ENCODE measurements around the gene MAPK8. TPM values are rescaled to one million over a fixed set of nuclear protein-coding genes. Genes with fewer than 3 reads are reported as not detected.

Gene MAPK8
- total RNA-seq, 4 donors from 2014 or later: 29.7 to 126 (median 67.8) TPM

DNA sequence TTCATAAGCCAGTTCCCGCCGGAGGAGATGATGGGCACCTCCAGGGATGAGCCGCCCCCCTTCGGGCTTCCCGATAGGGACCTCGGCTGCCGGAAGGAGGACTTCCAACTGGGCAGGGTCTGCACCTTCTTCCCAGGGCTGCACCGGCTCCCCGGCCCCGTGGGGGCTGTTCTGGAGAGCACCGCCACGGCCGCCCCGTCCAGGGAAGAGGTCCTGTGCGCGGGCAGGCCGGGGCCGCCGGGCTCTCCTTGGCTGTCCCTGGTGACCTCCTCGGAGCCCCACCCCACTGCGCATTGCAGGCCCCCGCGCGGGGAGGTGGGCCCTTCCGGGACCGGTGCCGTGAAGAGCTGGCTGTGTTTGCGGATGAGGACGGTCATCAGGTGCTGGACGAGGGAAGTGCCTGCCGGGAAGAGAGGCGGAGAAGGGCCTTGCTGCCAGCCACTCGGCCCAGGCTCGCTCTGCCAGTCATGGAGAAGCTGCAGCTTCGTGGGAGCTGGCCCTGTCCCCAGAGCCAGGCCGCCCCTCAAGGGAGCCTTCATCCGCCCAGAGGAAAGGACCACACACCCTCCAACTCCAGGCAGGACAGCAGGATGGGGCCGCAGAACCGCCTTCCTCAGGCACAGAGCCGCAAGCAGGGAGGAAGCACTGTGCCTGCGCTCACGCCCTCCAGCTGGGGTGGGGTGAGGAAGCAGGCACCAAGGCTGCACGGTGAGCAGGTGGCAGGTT is 144.4 kb downstream of the MAPK8 start:
- H3K4me3 ChIP-seq: no peak overlapping the region
- no peaks in the 10 kb centered on the region for H3K27me3 ChIP-seq
- DNase-seq: no peak
- no peaks in the 10 kb centered on the region for H3K36me3 ChIP-seq
- H3K4me1 ChIP-seq: no peaks in the 10 kb centered on the region
- in situ Hi-C loops (cut with MboI; ENCODE audit: low pct_ligation_motif_present in 1 of 4, low pct_unique_long_range_greater_than_20kb in 1 of 4, low sequenced_read_pairs in 3 of 4) (no loop called here), intact Hi-C loops (cut with DNase I; ENCODE audit: low total_unique reads) (no loop called here)
- H3K27ac ChIP-seq: no peak overlapping the region
- 91 to 100% methylated on average over 1 to 31 of the region's 43 CpGs for WGBS, 2 donors (ENCODE audit: low coverage in 1 of 2)
- TF ChIP-seq EP300 (IDR thresholded peaks at IDR 0.05; ENCODE audit: low read depth) (no peak), POLR2AphosphoS5 (IDR thresholded peaks at IDR 0.05) (no peak), POLR2A (IDR thresholded peaks at IDR 0.05) (no peak), CTCF (IDR thresholded peaks at IDR 0.05) (no peak)
- H3K9me3 ChIP-seq: no peaks in the 10 kb centered on the region

DNA sequence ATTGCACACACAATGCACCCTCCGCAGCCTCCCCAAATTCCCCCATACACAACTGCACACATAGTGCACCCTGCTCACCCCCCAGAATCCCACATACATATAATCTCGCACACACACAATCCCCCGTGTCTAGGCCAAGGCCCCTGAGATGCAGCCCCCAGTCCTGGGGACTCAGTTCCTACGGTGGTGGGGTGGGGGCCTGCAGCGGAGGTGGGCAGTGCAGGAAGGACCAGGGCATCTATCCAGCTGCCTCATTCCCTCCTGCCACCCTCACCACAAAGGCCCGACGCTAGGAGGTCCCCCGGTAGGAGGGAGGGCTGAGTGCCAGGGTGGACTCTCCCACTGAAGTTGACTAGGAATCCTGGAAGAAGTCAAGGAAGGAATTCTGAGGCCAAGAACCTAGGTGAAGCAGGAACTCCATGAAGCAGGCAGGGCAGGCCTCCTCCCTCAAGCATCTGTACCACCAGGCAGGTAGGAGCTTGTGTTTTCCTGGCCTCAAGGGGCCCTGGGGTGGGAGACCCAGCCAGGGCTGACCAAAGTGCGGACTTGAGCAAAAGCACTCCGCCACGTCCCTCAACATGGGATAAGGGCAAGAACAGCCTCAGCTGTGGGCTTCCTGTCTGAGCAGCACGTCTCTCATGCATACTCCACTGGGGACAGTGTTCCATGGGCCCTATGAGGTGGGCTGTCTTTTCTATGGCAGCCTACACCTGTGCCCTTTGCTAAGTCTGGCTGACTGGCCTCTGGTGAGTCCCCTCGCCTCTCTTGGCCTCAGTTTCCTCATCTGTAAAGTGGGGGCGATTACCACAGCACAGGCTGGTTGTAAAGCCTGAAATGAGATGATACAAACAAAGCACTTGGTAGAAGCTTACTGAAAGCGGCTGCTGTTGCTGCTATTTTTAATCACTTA is 145.7 kb downstream of the MAPK8 start:
- intact Hi-C loops (cut with DNase I; ENCODE audit: low total_unique reads): no loop called here
- no peak overlapping the region for H3K4me3 ChIP-seq
- in situ Hi-C loops (cut with MboI; ENCODE audit: low pct_ligation_motif_present in 1 of 4, low pct_unique_long_range_greater_than_20kb in 1 of 4, low sequenced_read_pairs in 3 of 4): no loop called here
- no peaks in the 10 kb centered on the region for H3K9me3 ChIP-seq
- H3K36me3 ChIP-seq: no peaks in the 10 kb centered on the region
- H3K27ac ChIP-seq: no peak overlapping the region
- no peaks in the 10 kb centered on the region for H3K27me3 ChIP-seq
- DNase-seq: no peak
- peaks cover 0 to 9% (median 0%) of the 10 kb centered on the region in 4 donors for H3K4me1 ChIP-seq
- TF ChIP-seq CTCF (IDR thresholded peaks at IDR 0.05): no peak
- TF ChIP-seq POLR2A (IDR thresholded peaks at IDR 0.05): no peak
- no peak for TF ChIP-seq POLR2AphosphoS5 (IDR thresholded peaks at IDR 0.05)
- TF ChIP-seq EP300 (IDR thresholded peaks at IDR 0.05; ENCODE audit: low read depth): no peak
- 89 to 94% methylated on average over 3 to 13 of the region's 15 CpGs for WGBS, 2 donors (ENCODE audit: low coverage in 1 of 2)

- H3K9me3 ChIP-seq: no peaks in the 10 kb centered on the region
- H3K36me3 ChIP-seq: no peaks in the 10 kb centered on the region
- no peak overlapping the region for H3K27ac ChIP-seq
- in situ Hi-C loops (cut with MboI; ENCODE audit: low pct_ligation_motif_present in 1 of 4, low pct_unique_long_range_greater_than_20kb in 1 of 4, low sequenced_read_pairs in 3 of 4) (no loop called here), intact Hi-C loops (cut with DNase I; ENCODE audit: low total_unique reads) (no loop called here)
- no peak for DNase-seq
- no peak overlapping the region for H3K4me3 ChIP-seq
- H3K27me3 ChIP-seq: no peaks in the 10 kb centered on the region
- 80% methylated on average over 6 of the region's 6 CpGs; no CpG with 5 or more reads in 1 of the 2 donors for WGBS, 2 donors (ENCODE audit: low coverage in 1 of 2)
- peaks cover 0 to 9% (median 0%) of the 10 kb centered on the region in 4 donors for H3K4me1 ChIP-seq
- TF ChIP-seq CTCF (IDR thresholded peaks at IDR 0.05) (no peak), POLR2A (IDR thresholded peaks at IDR 0.05) (no peak), POLR2AphosphoS5 (IDR thresholded peaks at IDR 0.05) (no peak), EP300 (IDR thresholded peaks at IDR 0.05; ENCODE audit: low read depth) (no peak)
These were observed 146.5 kb downstream of the MAPK8 start for GRCh38 chr10:48452879-48453412.

Data from transverse colon (tissue), 4 donors.